ENCODE measurements around the gene LY6G6C. TPM values are rescaled to one million over a fixed set of nuclear protein-coding genes. Genes with fewer than 3 reads are reported as not detected.

The LY6G6C gene
- total RNA-seq, 1 donor from 2014 or later = not detected

DNA sequence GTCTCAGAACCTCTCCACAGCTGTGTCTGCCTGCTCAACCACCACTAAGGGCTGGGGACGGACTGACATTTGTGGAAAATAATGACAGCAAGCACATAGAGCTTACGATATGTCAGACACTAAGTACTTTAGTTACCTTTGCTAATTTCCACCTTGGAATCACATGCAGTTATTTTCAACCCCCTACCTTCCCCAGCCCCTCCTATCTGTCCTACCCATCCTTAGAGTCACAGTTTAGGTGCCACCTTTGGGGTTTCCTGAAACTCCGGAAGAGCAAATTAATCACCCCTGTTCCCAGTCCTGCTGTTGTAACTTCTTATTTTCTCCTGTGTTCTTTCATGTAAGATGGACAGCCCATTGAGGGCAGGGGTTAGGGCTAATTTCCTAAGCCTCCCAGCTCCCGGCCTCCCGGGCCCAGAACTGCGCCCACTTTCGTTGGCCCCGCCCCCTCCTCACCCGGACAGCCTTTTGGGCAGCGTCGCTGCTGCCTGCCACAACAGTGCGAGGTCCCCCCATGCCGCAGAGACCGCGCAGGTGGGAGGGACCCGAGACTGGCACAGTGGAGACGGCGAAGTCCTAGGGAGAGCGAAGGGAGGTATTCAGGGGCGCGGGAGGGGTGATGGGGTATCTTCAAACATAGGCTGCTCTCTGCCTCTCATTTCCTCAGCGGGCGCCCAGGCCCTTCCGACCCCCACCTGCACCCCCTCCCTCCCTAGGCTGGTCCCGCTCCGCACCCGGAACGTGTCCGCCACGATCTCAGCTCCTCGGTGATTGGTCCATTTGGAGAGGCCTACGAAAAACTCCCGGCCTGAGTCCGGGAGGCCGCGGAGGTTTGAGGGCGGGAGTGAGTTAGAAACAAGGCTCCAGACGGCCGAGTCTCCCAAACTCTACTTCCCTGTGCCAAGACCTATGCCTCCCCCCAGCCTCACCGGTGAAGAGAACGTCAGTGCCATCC is 6.4 kb upstream of the LY6G6C start:
- intact Hi-C loops (cut with DNase I) = no loop called here
- DNase-seq = no peak

GRCh38 chr6:31727034-31727716 is 5.6 kb upstream of the LY6G6C start:
- intact Hi-C loops (cut with DNase I) = no loop called here
- DNase-seq = no peak
- peaks cover 54% of the 10 kb centered on the region for H3K4me1 ChIP-seq
- TF ChIP-seq CTCF (IDR thresholded peaks at IDR 0.05) = no peak
- H3K4me3 ChIP-seq = peak overlapping the region; percentile 91
- peak in 1 of 2 donors; percentile 37 for ATAC-seq
- peaks cover 41% of the 10 kb centered on the region for H3K36me3 ChIP-seq
- H3K27ac ChIP-seq = peak overlapping the region; percentile 93
- no peaks in the 10 kb centered on the region for H3K9me3 ChIP-seq
- no peaks in the 10 kb centered on the region for H3K27me3 ChIP-seq (ENCODE audit: low read depth)

More for the DNA sequence above, 6.4 kb upstream of the LY6G6C start:
- no peaks in the 10 kb centered on the region for H3K9me3 ChIP-seq
- H3K27ac ChIP-seq = peak overlapping the region; percentile 93
- H3K36me3 ChIP-seq = peaks cover 50% of the 10 kb centered on the region
- peak overlapping the region; percentile 91 for H3K4me3 ChIP-seq
- no peak for ATAC-seq
- no peaks in the 10 kb centered on the region for H3K27me3 ChIP-seq (ENCODE audit: low read depth)
- H3K4me1 ChIP-seq = peaks cover 63% of the 10 kb centered on the region
- TF ChIP-seq CTCF (IDR thresholded peaks at IDR 0.05) = no peak

GRCh38 chr6:31725502-31726350 is 4.2 kb upstream of the LY6G6C start:
- no peaks in the 10 kb centered on the region for H3K9me3 ChIP-seq
- no peak for DNase-seq
- no peak overlapping the region for H3K4me3 ChIP-seq
- H3K27me3 ChIP-seq (ENCODE audit: low read depth) = no peaks in the 10 kb centered on the region
- H3K4me1 ChIP-seq = peaks cover 43% of the 10 kb centered on the region
- intact Hi-C loops (cut with DNase I) = no loop called here
- peak overlapping the region; percentile 93 for H3K27ac ChIP-seq
- no peak for TF ChIP-seq CTCF (IDR thresholded peaks at IDR 0.05)
- no peak for ATAC-seq
- peaks cover 27% of the 10 kb centered on the region for H3K36me3 ChIP-seq

GRCh38 chr6:31723980-31724691 is 2.6 kb upstream of the LY6G6C start:
- intact Hi-C loops (cut with DNase I) = no loop called here
- H3K4me1 ChIP-seq = peaks cover 36% of the 10 kb centered on the region
- H3K27me3 ChIP-seq (ENCODE audit: low read depth) = no peaks in the 10 kb centered on the region
- H3K27ac ChIP-seq = no peak overlapping the region
- no peaks in the 10 kb centered on the region for H3K9me3 ChIP-seq
- H3K36me3 ChIP-seq = peaks cover 22% of the 10 kb centered on the region
- ATAC-seq (no peak), DNase-seq (no peak)
- H3K4me3 ChIP-seq = no peak overlapping the region
- no peak for TF ChIP-seq CTCF (IDR thresholded peaks at IDR 0.05)
